ENCODE measurements around the gene DAAM2. TPM values are rescaled to one million over a fixed set of nuclear protein-coding genes. Genes with fewer than 3 reads are reported as not detected.

DAAM2 gene
- total and polyA plus RNA-seq, 2 donors (not counting 3 experiments of a cell fraction or from before 2014, with no cell fraction given) = 0.42 to 0.44 TPM

- CTCF ChIA-PET = no interaction called here
- Histone ChIP-seq H4K20me1 (replicated peaks; ENCODE audit: control insufficient read depth, extremely low read depth, insufficient read depth, low read length) (no peaks in the 10 kb centered on the region), H3K9me3 (replicated peaks; ENCODE audit: control insufficient read depth, insufficient read depth, low read length) (no peaks in the 10 kb centered on the region), H3K4me3 (replicated peaks in 1 of 3; ENCODE audit: insufficient read depth in 1 of 3, low read depth in 1 of 3, low read length in 3 of 3) (no peak overlapping the region), H3K27ac (ENCODE audit: insufficient read depth, low read depth, low read length) (no peak overlapping the region), H3K9me1 (replicated peaks; ENCODE audit: control insufficient read depth, extremely low read depth, insufficient read depth, low read length) (no peaks in the 10 kb centered on the region), H3K4me1 (ENCODE audit: control insufficient read depth, extremely low read depth, insufficient read depth, low read length) (no peaks in the 10 kb centered on the region), H3K4me2 (ENCODE audit: insufficient read depth, low read length) (no peak overlapping the region), H2AFZ (ENCODE audit: low read depth, low read length) (no peak overlapping the region), H3K27me3 (ENCODE audit: control insufficient read depth in 2 of 2, insufficient read depth in 2 of 2, low read length in 2 of 2) (no peaks in the 10 kb centered on the region), H3K9ac (replicated peaks; ENCODE audit: extremely low read depth, insufficient read depth, low read length) (no peak overlapping the region), H3K36me3 (ENCODE audit: control insufficient read depth in 2 of 2, extremely low read depth in 1 of 2, insufficient read depth in 2 of 2, low read length in 2 of 2) (no peaks in the 10 kb centered on the region), H3K79me2 (ENCODE audit: control insufficient read depth, insufficient read depth, low read length) (no peaks in the 10 kb centered on the region)
- dilution Hi-C loops (cut with MboI; ENCODE audit: extremely low pct_ligation_motif_present, low sequenced_read_pairs) = no loop called here
- POLR2A ChIA-PET = no interaction called here
- no peak for TF ChIP-seq JUN (IDR thresholded peaks at IDR 0.05; ENCODE audit: borderline replicate concordance, insufficient read depth, insufficient read length, low read depth)
- BruUV-seq (replicated peaks) = no TSS peak
- DNase-seq (ENCODE audit: low read depth, low spot score) (no peak), FAIRE-seq (no peak)
- intact Hi-C loops (cut with micrococcal nuclease) = no loop called here
Measured at GRCh38 chr6:39772559-39773273, 19.5 kb upstream of the DAAM2 start.

- TF ChIP-seq EZH2 (IDR thresholded peaks at IDR 0.05; ENCODE audit: borderline replicate concordance, low read depth, low read length, severe bottlenecking) = no peak
- TF ChIP-seq FOS (IDR thresholded peaks at IDR 0.05; ENCODE audit: borderline replicate concordance, insufficient read depth, low read length) = no peak
- TF ChIP-seq MYC (IDR thresholded peaks at IDR 0.05; ENCODE audit: low read depth, low read length) = no peak
- TF ChIP-seq POLR2A (IDR thresholded peaks at IDR 0.05; ENCODE audit: low read depth, low read length) = no peak
- TF ChIP-seq JUN (IDR thresholded peaks at IDR 0.05; ENCODE audit: borderline replicate concordance, insufficient read depth, insufficient read length, low read depth) = no peak
- TF ChIP-seq MAX (IDR thresholded peaks at IDR 0.05; ENCODE audit: insufficient read depth, insufficient read length) = no peak
- TF ChIP-seq POLR2AphosphoS5 (IDR thresholded peaks at IDR 0.05; ENCODE audit: insufficient read depth, low read depth, low read length) = no peak
- TF ChIP-seq CTCF (IDR thresholded peaks at IDR 0.05; ENCODE audit: extremely low read depth in 1 of 2, insufficient read depth in 1 of 2, low read depth in 1 of 2, low read length in 2 of 2) = no peak
- no peak for TF ChIP-seq GATA2 (IDR thresholded peaks at IDR 0.05; ENCODE audit: insufficient read depth, insufficient read length, low read depth, low read length)
- Histone ChIP-seq H3K9me1 (replicated peaks; ENCODE audit: control insufficient read depth, extremely low read depth, insufficient read depth, low read length) (no peaks in the 10 kb centered on the region), H3K4me3 (replicated peaks in 1 of 3; ENCODE audit: insufficient read depth in 1 of 3, low read depth in 1 of 3, low read length in 3 of 3) (no peak overlapping the region), H3K4me1 (ENCODE audit: control insufficient read depth, extremely low read depth, insufficient read depth, low read length) (no peaks in the 10 kb centered on the region), H3K27ac (ENCODE audit: insufficient read depth, low read depth, low read length) (no peak overlapping the region), H3K36me3 (ENCODE audit: control insufficient read depth in 2 of 2, extremely low read depth in 1 of 2, insufficient read depth in 2 of 2, low read length in 2 of 2) (no peaks in the 10 kb centered on the region), H3K27me3 (ENCODE audit: control insufficient read depth in 2 of 2, insufficient read depth in 2 of 2, low read length in 2 of 2) (no peaks in the 10 kb centered on the region), H3K9me3 (replicated peaks; ENCODE audit: control insufficient read depth, insufficient read depth, low read length) (no peaks in the 10 kb centered on the region), H4K20me1 (replicated peaks; ENCODE audit: control insufficient read depth, extremely low read depth, insufficient read depth, low read length) (no peaks in the 10 kb centered on the region), H3K9ac (replicated peaks; ENCODE audit: extremely low read depth, insufficient read depth, low read length) (no peak overlapping the region), H2AFZ (ENCODE audit: low read depth, low read length) (no peak overlapping the region), H3K79me2 (ENCODE audit: control insufficient read depth, insufficient read depth, low read length) (no peaks in the 10 kb centered on the region), H3K4me2 (ENCODE audit: insufficient read depth, low read length) (no peak overlapping the region)
- dilution Hi-C loops (cut with MboI; ENCODE audit: extremely low pct_ligation_motif_present, low sequenced_read_pairs) = no loop called here
- CTCF ChIA-PET = no interaction called here
- no TSS peak for BruUV-seq (replicated peaks)
- POLR2A ChIA-PET = no interaction called here
- intact Hi-C loops (cut with micrococcal nuclease) = no loop called here
- DNase-seq (ENCODE audit: low read depth, low spot score) = no peak
- no peak for FAIRE-seq
Measured at GRCh38 chr6:39773782-39774181, 18.4 kb upstream of the DAAM2 start.
